Upper lobe of right lung (tissue), 1 donor: ENCODE data around the gene ATP13A5. TPM values are rescaled to one million over a fixed set of nuclear protein-coding genes. Genes with fewer than 3 reads are reported as not detected.

Experiments
- ATAC-seq: fragments of 200-7000 bp; cut with Tn5 transposase; one replicate; pipeline ENCODE4 v1.9.1; 2020; ENCODE audit warnings: mild to moderate bottlenecking, moderate library complexity
- DNase-seq: peaks from one replicate; pipeline ENCODE4 v3.0.0-alpha.2; 2020
- H3K27ac ChIP-seq: fragments of 200-600 bp; one replicate; pipeline ENCODE4 v1.8.0; 2022
- H3K27me3 ChIP-seq: fragments of 200-600 bp; one replicate; pipeline ENCODE4 v1.8.0; 2022; ENCODE audit warnings: mild to moderate bottlenecking
- H3K36me3 ChIP-seq: fragments of 200-600 bp; one replicate; pipeline ENCODE4 v1.8.0; 2022
- H3K4me1 ChIP-seq: fragments of 200-600 bp; one replicate; pipeline ENCODE4 v1.8.0; 2022
- H3K4me3 ChIP-seq: fragments of 200-600 bp; one replicate; pipeline ENCODE4 v1.8.0; 2022; ENCODE audit warnings: mild to moderate bottlenecking
- H3K9me3 ChIP-seq: fragments of 200-600 bp; one replicate; pipeline ENCODE4 v1.8.0; 2022
- intact Hi-C: fragments of 100-400 bp; cut with DNase I; formaldehyde crosslinking; loops from one replicate; pipeline ENCODE4 v1.11.0; 2022
- total RNA-seq: library from RNA; stranded (reverse); fragmentation: NEBNext Ultra II Directional; extraction: Animal tissue kit (Norgen Biotek cat#: 25700); gene quantifications from one replicate; pipeline ENCODE4 v1.2.1, GENCODE V29; 2021
- TF ChIP-seq, protein P1 (sequence below): fragments of 200-600 bp; IDR thresholded peaks from one replicate; pipeline ENCODE4 v1.8.0; 2022; ENCODE audit warnings: antibody characterized with exemption
- donor health status: DM: no; HTN: yes; CAD: no; lungs with severe emphysema.

Gene ATP13A5
- total RNA-seq, 1 donor from 2014 or later: 2.0 TPM

DNA sequence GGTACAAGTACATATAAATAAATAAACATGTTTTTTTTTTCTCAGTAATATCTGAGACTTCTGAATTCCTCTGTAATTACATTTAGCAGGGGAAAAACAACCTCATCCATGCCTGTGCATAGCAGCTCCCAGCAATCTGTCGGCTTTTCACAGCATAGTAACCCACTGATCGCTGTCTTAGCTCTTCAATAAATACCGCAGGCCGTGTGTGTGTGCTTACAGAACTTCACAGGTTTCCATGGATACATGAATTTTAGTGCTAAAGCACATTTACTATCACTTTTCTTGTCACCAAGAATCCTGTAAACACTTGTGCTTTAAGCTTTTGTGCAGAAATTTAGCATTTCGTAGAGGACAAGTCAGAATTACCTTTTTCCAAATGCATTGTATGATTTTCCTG lies 141.5 kb downstream of the ATP13A5 start:
- Histone ChIP-seq H3K27me3 (peaks cover 9% of the 10 kb centered on the region), H3K27ac (no peak overlapping the region), H3K4me1 (no peaks in the 10 kb centered on the region), H3K4me3 (no peak overlapping the region), H3K36me3 (no peaks in the 10 kb centered on the region), H3K9me3 (no peaks in the 10 kb centered on the region)
- TF ChIP-seq, protein P1, sequence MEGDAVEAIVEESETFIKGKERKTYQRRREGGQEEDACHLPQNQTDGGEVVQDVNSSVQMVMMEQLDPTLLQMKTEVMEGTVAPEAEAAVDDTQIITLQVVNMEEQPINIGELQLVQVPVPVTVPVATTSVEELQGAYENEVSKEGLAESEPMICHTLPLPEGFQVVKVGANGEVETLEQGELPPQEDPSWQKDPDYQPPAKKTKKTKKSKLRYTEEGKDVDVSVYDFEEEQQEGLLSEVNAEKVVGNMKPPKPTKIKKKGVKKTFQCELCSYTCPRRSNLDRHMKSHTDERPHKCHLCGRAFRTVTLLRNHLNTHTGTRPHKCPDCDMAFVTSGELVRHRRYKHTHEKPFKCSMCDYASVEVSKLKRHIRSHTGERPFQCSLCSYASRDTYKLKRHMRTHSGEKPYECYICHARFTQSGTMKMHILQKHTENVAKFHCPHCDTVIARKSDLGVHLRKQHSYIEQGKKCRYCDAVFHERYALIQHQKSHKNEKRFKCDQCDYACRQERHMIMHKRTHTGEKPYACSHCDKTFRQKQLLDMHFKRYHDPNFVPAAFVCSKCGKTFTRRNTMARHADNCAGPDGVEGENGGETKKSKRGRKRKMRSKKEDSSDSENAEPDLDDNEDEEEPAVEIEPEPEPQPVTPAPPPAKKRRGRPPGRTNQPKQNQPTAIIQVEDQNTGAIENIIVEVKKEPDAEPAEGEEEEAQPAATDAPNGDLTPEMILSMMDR: no peak
- DNase-seq (no peak), ATAC-seq (no peak)
- intact Hi-C loops: no loop called here

DNA sequence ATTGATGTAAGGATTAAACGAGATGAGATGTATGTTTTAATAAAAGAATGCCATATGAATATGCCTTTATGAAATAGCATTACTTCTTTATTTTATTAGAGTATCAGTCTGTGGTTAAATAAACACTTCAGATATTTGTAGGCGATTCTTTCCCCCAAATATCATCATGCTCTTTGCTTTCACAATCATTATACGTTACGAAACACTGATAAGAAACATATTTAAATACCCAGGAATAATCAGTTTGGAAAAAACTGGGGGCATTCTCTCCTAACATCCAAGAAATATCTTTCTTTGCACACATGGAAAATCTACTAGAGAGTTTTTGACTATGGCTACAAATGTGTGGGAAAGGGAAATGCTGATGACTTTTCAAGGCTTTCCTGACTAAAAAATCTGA lies 142.0 kb downstream of the ATP13A5 start:
- Histone ChIP-seq H3K36me3 (no peaks in the 10 kb centered on the region), H3K4me3 (no peak overlapping the region), H3K9me3 (no peaks in the 10 kb centered on the region), H3K27ac (no peak overlapping the region), H3K27me3 (peaks cover 6% of the 10 kb centered on the region), H3K4me1 (no peaks in the 10 kb centered on the region)
- ATAC-seq (no peak), DNase-seq (no peak)
- TF ChIP-seq, protein P1: no peak
- intact Hi-C loops: no loop called here

DNA sequence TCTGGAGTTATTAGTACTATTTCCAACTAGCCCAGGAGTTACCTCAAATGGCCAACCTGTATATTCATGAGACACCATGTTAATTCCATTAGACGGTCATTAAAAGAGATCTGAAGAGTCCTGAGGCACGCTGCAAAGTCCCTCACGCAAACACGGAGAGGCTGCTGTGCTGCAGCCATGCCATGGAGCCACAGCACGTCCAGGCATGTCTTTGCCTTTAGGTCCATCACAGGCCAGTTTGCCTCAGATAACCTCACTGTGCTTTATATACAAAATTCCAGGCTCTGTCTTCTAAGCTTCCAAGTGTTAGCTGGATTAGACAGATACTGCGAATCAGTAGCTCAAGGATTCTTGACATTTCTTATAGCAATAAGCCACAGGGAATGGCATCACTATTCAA lies 147.4 kb downstream of the ATP13A5 start:
- H3K4me1 ChIP-seq: no peaks in the 10 kb centered on the region
- TF ChIP-seq, protein P1: no peak
- no peak overlapping the region for H3K27ac ChIP-seq
- no peaks in the 10 kb centered on the region for H3K36me3 ChIP-seq
- H3K9me3 ChIP-seq: no peaks in the 10 kb centered on the region
- intact Hi-C loops: no loop called here
- DNase-seq (no peak), ATAC-seq (no peak)
- H3K4me3 ChIP-seq: no peak overlapping the region
- H3K27me3 ChIP-seq: peaks cover 4% of the 10 kb centered on the region

DNA sequence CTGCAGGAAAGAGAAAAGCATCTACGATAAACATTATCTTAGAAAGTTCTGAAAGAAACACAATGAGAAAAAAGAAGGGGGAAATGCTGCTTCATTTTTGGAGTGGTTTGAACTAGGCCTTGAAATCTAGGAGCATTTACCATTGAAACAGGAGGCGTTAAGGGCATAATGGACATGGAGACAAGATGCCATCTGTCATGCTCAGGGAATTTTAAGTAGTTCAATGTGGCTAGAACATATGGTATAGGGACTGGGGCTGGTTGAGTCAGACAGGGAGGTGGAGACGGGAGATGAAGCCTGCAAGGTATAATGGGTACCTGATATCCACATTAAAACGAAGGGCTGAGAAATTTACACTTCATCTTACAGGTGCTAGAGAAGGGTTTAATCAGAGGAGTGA lies 147.9 kb downstream of the ATP13A5 start:
- DNase-seq (no peak), ATAC-seq (no peak)
- no peaks in the 10 kb centered on the region for H3K9me3 ChIP-seq
- H3K4me3 ChIP-seq: no peak overlapping the region
- H3K27me3 ChIP-seq: peaks cover 4% of the 10 kb centered on the region
- no peaks in the 10 kb centered on the region for H3K36me3 ChIP-seq
- intact Hi-C loops: no loop called here
- H3K4me1 ChIP-seq: no peaks in the 10 kb centered on the region
- H3K27ac ChIP-seq: no peak overlapping the region
- TF ChIP-seq, protein P1: no peak

DNA sequence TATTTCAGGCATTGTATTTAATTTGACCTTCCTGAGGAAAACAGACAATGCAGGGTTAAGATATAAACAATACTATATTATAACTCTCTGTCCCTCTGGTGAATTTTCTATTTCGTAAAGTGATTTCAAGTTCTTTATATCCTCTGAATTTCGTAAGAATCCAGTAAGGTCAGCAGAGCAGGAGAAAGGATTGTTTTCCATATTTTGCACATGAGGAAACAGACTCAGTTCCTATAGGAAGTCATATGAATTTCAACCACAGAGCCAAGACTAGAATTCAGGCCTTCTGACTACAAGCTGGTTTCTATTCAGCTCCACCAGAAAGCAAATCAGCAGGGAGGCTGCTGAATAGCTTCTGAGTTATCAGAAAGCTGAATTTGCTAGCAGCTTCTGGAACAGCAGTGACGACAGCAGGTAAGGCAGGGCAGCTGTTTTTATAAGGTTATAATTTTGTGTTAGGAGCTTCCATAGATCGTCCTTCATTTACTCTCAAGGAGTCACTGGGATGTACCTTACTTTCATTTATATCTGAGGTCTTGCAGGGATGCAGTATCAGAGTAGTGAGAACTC lies 148.6 kb downstream of the ATP13A5 start:
- ATAC-seq: no peak
- intact Hi-C loops: no loop called here

More for the DNA sequence above, 148.6 kb downstream of the ATP13A5 start:
- H3K27me3 ChIP-seq: peaks cover 4% of the 10 kb centered on the region
- H3K9me3 ChIP-seq: no peaks in the 10 kb centered on the region
- H3K4me3 ChIP-seq: no peak overlapping the region
- TF ChIP-seq, protein P1: no peak
- no peak for DNase-seq
- no peaks in the 10 kb centered on the region for H3K36me3 ChIP-seq
- H3K27ac ChIP-seq: no peak overlapping the region
- H3K4me1 ChIP-seq: no peaks in the 10 kb centered on the region
